Measurements from ENCODE around the gene DPF3. TPM values are rescaled to one million over a fixed set of nuclear protein-coding genes. Genes with fewer than 3 reads are reported as not detected.

Gene DPF3
- total RNA-seq, 1 donor from 2014 or later: 0.11 TPM

GRCh38 chr14:72706485-72706884 is 187.4 kb downstream of the DPF3 start:
- Histone ChIP-seq H3K27ac (no peak overlapping the region), H3K27me3 (no peaks in the 10 kb centered on the region), H3K4me3 (no peak overlapping the region), H3K9me3 (no peaks in the 10 kb centered on the region), H3K36me3 (no peaks in the 10 kb centered on the region), H3K4me1 (peaks cover 5 to 8% of the 10 kb centered on the region in 2 donors)
- TF ChIP-seq CTCF (IDR thresholded peaks at IDR 0.05): no peak
- intact Hi-C loops (cut with DNase I): no loop called here
- DNase-seq (ENCODE audit: low spot score in 2 of 2): no peak

- H3K9me3 ChIP-seq: no peaks in the 10 kb centered on the region
- intact Hi-C loops (cut with DNase I): no loop called here
- H3K36me3 ChIP-seq: no peaks in the 10 kb centered on the region
- H3K27me3 ChIP-seq: no peaks in the 10 kb centered on the region
- no peak for DNase-seq (ENCODE audit: low spot score in 2 of 2)
- H3K27ac ChIP-seq: no peak overlapping the region
- no peak for TF ChIP-seq CTCF (IDR thresholded peaks at IDR 0.05)
- no peak overlapping the region for H3K4me3 ChIP-seq
- H3K4me1 ChIP-seq: peaks cover 0 to 10% of the 10 kb centered on the region in 2 donors
These were observed 189.4 kb downstream of the DPF3 start for GRCh38 chr14:72704502-72704901.

- DNase-seq (ENCODE audit: low spot score in 2 of 2): no peak
- TF ChIP-seq CTCF (IDR thresholded peaks at IDR 0.05): no peak
- intact Hi-C loops (cut with DNase I): no loop called here
- Histone ChIP-seq H3K27ac (no peak overlapping the region), H3K4me3 (no peak overlapping the region), H3K4me1 (peaks cover 0 to 8% of the 10 kb centered on the region in 2 donors), H3K36me3 (no peaks in the 10 kb centered on the region), H3K9me3 (no peaks in the 10 kb centered on the region), H3K27me3 (no peaks in the 10 kb centered on the region)
These were observed 192.3 kb downstream of the DPF3 start for GRCh38 chr14:72701605-72702004.

GRCh38 chr14:72701237-72701565 is 192.7 kb downstream of the DPF3 start:
- Histone ChIP-seq H3K27me3 (no peaks in the 10 kb centered on the region), H3K27ac (no peak overlapping the region), H3K36me3 (no peaks in the 10 kb centered on the region), H3K4me3 (no peak overlapping the region), H3K9me3 (no peaks in the 10 kb centered on the region), H3K4me1 (peaks cover 0 to 8% of the 10 kb centered on the region in 2 donors)
- intact Hi-C loops (cut with DNase I): no loop called here
- DNase-seq (ENCODE audit: low spot score in 2 of 2): no peak
- no peak for TF ChIP-seq CTCF (IDR thresholded peaks at IDR 0.05)

- H3K4me1 ChIP-seq: peaks cover 0 to 8% of the 10 kb centered on the region in 2 donors
- peak overlapping the region; percentile 57 to 63 for H3K27ac ChIP-seq
- H3K36me3 ChIP-seq: no peaks in the 10 kb centered on the region
- TF ChIP-seq CTCF (IDR thresholded peaks at IDR 0.05): no peak
- intact Hi-C loops (cut with DNase I): no loop called here
- DNase-seq (ENCODE audit: low spot score in 2 of 2): no peak
- no peak overlapping the region for H3K4me3 ChIP-seq
- H3K27me3 ChIP-seq: no peaks in the 10 kb centered on the region
- no peaks in the 10 kb centered on the region for H3K9me3 ChIP-seq
These were observed 193.3 kb downstream of the DPF3 start for GRCh38 chr14:72700338-72701236.

All from ascending aorta (tissue), 2 donors.